Ovary (tissue), 9 donors: ENCODE data around the gene C1orf167. TPM values are rescaled to one million over a fixed set of nuclear protein-coding genes. Genes with fewer than 3 reads are reported as not detected.

Experiments
- DNase-seq, 5 donors: peaks; one replicate each; pipeline ENCODE4 v3.0.0-alpha.2; 2019 to 2020
- H3K27ac ChIP-seq, 2 donors: fragments of 200-600 bp; one replicate each; pipeline versions ENCODE4 v1.5.1 to v1.8.0; 2019 to 2022
- H3K27me3 ChIP-seq: fragments of 200-600 bp; one replicate; pipeline ENCODE4 v1.8.0; 2022
- H3K36me3 ChIP-seq: fragments of 200-600 bp; sonication (generic); one replicate; pipeline ENCODE4 v1.5.1; 2019
- H3K4me1 ChIP-seq: one replicate; pipeline ENCODE4 v1.8.1; 2013; ENCODE audit warnings: mild to moderate bottlenecking, moderate library complexity; ENCODE audit not compliant: insufficient read depth
- H3K4me3 ChIP-seq: fragments of 200-600 bp; sonication (generic); one replicate; pipeline ENCODE4 v1.5.1; 2017
- H3K9me3 ChIP-seq, 2 donors: fragments of 200-600 bp in 1 of 2; sonication (generic) in 1 of 2; one replicate each; pipeline versions ENCODE4 v1.5.1 to v1.8.1; 2013 to 2019; ENCODE audit warnings: mild to moderate bottlenecking in 1 of 2, moderate library complexity in 1 of 2
- EP300 ChIP-seq: sonication (generic); formaldehyde crosslinking; IDR thresholded peaks from one replicate; pipeline ENCODE4 v1.6.1; 2017; ENCODE audit warnings: antibody characterized with exemption
- POLR2A ChIP-seq: fragments of 450-650 bp; IDR thresholded peaks from one replicate; pipeline ENCODE4 v1.6.1; 2017; ENCODE audit warnings: antibody characterized with exemption, mild to moderate bottlenecking, moderate library complexity
- WGBS, 3 donors: extraction: QIAGEN DNeasy Blood & Tissue Kit in 1 of 3; methylation state at CpG; one replicate each; pipeline versions ENCODE4 v1.1.5 to v1.1.7; 2013 to 2017; 5-methylcytosine and 5-hydroxymethylcytosine counted together
- intact Hi-C, 4 donors: fragments of 100-400 bp; cut with DNase I; formaldehyde crosslinking; loops; one replicate each; pipeline versions ENCODE4 v1.11.0 to v1.15.1; 2022 to 2023
- polyA plus RNA-seq, 2 donors: library from polyadenylated mRNA; stranded (reverse); fragments of 200-250 nt in 1 of 2; fragments of 350-450 nt in 1 of 2; fragmentation: Illumina TruSeq in 1 of 2; extraction: RNeasy Lipid Tissue Mini Kit (QIAGEN cat#74804) in 1 of 2; gene quantifications; one replicate each; pipeline ENCODE4 v1.2.3, GENCODE V29; 2013 to 2014
- total RNA-seq, 7 donors: library from RNA; depleted of rRNA in 2 of 7; stranded (reverse); fragments of >200 nt in 2 of 7; fragmentation: NEBNext Ultra II Directional in 3 of 7; extraction: Animal tissue kit (Norgen Biotek cat#: 25700) in 3 of 7; gene quantifications; one replicate each; pipeline versions ENCODE4 v1.1.0 to v1.2.4, GENCODE V29; 2016 to 2023
- TF ChIP-seq, protein P1 (sequence below), 3 donors: fragments of 450-650 bp in 2 of 3; fragments of 200-600 bp in 1 of 3; IDR thresholded peaks; one replicate each; pipeline versions ENCODE4 v1.5.1 to v1.8.0; 2016 to 2022; ENCODE audit warnings: antibody characterized with exemption in 3 of 3, mild to moderate bottlenecking in 1 of 3
- donor health status: DM: no; HTN: no; CAD: no; lungs with moderate emphysema.
- donor health status: DM: no; HTN: no; CAD: no.
- donor health status: Bipolar disorder and iron deficiency.
- donor health status: DM: yes; HTN: yes; CAD: no.
- donor health status: DM: no; HTN: no; CAD: no.
- donor health status: DM: yes; HTN: yes; CAD: no.

The C1orf167 gene
- total and polyA plus RNA-seq, 9 donors = 0.48 to 4.4 (median 1.4) TPM; not detected in 2

GRCh38 chr1:11761285-11761684, 708 bp upstream of the C1orf167 start:
- no peaks in the 10 kb centered on the region for H3K4me1 ChIP-seq
- TF ChIP-seq EP300 (no peak), POLR2A (no peak)
- TF ChIP-seq, protein P1, sequence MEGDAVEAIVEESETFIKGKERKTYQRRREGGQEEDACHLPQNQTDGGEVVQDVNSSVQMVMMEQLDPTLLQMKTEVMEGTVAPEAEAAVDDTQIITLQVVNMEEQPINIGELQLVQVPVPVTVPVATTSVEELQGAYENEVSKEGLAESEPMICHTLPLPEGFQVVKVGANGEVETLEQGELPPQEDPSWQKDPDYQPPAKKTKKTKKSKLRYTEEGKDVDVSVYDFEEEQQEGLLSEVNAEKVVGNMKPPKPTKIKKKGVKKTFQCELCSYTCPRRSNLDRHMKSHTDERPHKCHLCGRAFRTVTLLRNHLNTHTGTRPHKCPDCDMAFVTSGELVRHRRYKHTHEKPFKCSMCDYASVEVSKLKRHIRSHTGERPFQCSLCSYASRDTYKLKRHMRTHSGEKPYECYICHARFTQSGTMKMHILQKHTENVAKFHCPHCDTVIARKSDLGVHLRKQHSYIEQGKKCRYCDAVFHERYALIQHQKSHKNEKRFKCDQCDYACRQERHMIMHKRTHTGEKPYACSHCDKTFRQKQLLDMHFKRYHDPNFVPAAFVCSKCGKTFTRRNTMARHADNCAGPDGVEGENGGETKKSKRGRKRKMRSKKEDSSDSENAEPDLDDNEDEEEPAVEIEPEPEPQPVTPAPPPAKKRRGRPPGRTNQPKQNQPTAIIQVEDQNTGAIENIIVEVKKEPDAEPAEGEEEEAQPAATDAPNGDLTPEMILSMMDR (IDR thresholded peaks at IDR 0.05) = no peak
- H3K9me3 ChIP-seq = no peaks in the 10 kb centered on the region
- intact Hi-C loops = no loop called here
- no peak overlapping the region for H3K4me3 ChIP-seq
- no peak overlapping the region for H3K27ac ChIP-seq
- 74 to 82% (median 77%) methylated on average over 6 of the region's 6 CpGs for WGBS, 3 donors
- DNase-seq = no peak
- no peaks in the 10 kb centered on the region for H3K27me3 ChIP-seq
- H3K36me3 ChIP-seq = no peaks in the 10 kb centered on the region

GRCh38 chr1:11764115-11764514, 2.1 kb downstream of the C1orf167 start:
- H3K9me3 ChIP-seq = no peaks in the 10 kb centered on the region
- DNase-seq = no peak
- intact Hi-C loops = no loop called here
- peaks cover 3% of the 10 kb centered on the region for H3K4me1 ChIP-seq
- 79 to 83% (median 79%) methylated on average over 3 of the region's 3 CpGs for WGBS, 3 donors
- no peak overlapping the region for H3K4me3 ChIP-seq
- no peak overlapping the region for H3K27ac ChIP-seq
- no peaks in the 10 kb centered on the region for H3K27me3 ChIP-seq
- TF ChIP-seq, protein P1 (IDR thresholded peaks at IDR 0.05) = no peak
- no peak for TF ChIP-seq POLR2A
- no peak for TF ChIP-seq EP300
- H3K36me3 ChIP-seq = no peaks in the 10 kb centered on the region

DNA sequence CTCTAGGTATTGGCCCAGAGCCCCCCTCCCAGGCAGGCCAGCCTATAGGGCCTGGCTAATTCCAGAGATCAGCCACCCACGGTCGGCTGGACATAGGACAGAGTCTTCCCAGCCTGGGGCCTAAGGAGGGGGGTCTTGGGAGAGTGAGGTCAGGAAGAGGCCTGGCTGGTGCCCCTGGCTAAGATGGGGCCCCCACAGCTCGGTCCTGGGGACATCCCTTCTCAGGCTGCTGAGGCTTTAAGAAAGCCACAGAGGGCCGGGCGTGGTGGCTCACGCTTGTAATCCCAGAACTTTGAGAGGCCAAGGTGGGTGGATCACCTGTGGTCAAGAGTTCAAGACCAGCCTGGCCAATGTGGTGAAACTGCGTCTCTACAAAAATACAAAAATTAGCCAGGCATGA, 2.5 kb downstream of the C1orf167 start:
- DNase-seq = no peak
- Histone ChIP-seq H3K4me3 (no peak overlapping the region), H3K9me3 (no peaks in the 10 kb centered on the region), H3K36me3 (no peaks in the 10 kb centered on the region), H3K4me1 (peaks cover 3% of the 10 kb centered on the region), H3K27me3 (no peaks in the 10 kb centered on the region), H3K27ac (no peak overlapping the region)
- intact Hi-C loops = no loop called here
- 78 to 81% (median 80%) methylated on average over 7 of the region's 7 CpGs for WGBS, 3 donors
- no peak for TF ChIP-seq POLR2A
- TF ChIP-seq, protein P1 (IDR thresholded peaks at IDR 0.05) = no peak
- no peak for TF ChIP-seq EP300

- no peaks in the 10 kb centered on the region for H3K36me3 ChIP-seq
- peaks cover 3% of the 10 kb centered on the region for H3K4me1 ChIP-seq
- no peak overlapping the region for H3K4me3 ChIP-seq
- no peak for DNase-seq
- intact Hi-C loops = no loop called here
- H3K27ac ChIP-seq = no peak overlapping the region
- TF ChIP-seq EP300 = no peak
- TF ChIP-seq POLR2A = no peak
- TF ChIP-seq, protein P1 (IDR thresholded peaks at IDR 0.05) = no peak
- no peaks in the 10 kb centered on the region for H3K27me3 ChIP-seq
- no peaks in the 10 kb centered on the region for H3K9me3 ChIP-seq
- 87 to 88% (median 87%) methylated on average over 17 to 19 of the region's 19 CpGs for WGBS, 3 donors
These were observed 3.9 kb downstream of the C1orf167 start for GRCh38 chr1:11765661-11766428.
